ENCODE measurements around the gene TEDC1. TPM values are rescaled to one million over a fixed set of nuclear protein-coding genes. Genes with fewer than 3 reads are reported as not detected.

TEDC1 gene
- total RNA-seq, 4 donors from 2014 or later = 7.1 to 12.8 (median 7.6) TPM

DNA sequence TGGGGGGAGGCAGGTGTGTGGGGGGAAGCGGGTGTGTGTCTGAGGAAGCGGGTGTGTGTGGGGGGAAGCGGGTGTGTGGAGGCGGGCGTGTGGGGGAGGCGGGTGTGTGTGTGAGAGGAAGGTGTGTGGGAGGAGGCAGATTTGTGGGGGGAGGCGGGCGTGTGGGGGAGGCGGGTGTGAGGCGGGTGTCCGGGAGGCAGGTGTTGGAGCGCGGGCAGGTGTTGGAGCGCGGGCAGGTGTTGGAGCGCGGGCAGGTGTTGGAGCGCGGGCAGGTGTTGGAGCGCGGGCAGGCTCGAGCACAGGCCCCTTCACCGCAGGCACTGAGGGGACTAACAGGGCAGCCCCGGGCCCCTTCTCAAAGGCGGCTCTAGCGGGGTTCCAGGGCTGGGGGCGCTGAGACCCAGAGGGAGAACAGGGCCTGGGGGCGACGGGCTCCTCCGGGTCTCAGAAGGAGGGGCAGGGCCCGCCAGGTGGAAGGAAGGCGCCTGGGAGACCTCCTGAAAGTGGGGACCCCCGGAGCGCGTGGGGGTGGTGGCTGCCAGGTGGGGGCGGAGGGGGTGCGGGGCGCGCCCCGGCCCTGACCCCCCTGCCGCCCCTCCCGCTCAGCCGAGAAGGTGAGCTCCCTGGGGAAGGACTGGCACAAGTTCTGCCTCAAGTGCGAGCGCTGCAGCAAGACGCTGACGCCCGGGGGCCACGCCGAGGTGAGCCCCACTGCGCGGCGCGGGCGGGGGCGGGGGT, 13.2 kb upstream of the TEDC1 start:
- 65% methylated on average over 5 to 11 of the region's 56 CpGs for WGBS, 2 donors
- Histone ChIP-seq H3K4me1 (peaks cover 68 to 96% (median 77%) of the 10 kb centered on the region in 3 donors), H3K27me3 (peaks cover 0 to 30% (median 0%) of the 10 kb centered on the region in 4 donors)

GRCh38 chr14:105478398-105479251, 12.4 kb upstream of the TEDC1 start:
- intact Hi-C loops (cut with DNase I) = no loop called here
- WGBS, 2 donors = 80% methylated on average over 3 of the region's 81 CpGs; no CpG with 5 or more reads in 1 of the 2 donors
- Histone ChIP-seq H3K36me3 (peaks cover 0 to 19% (median 0%) of the 10 kb centered on the region in 3 donors), H3K27ac (peak overlapping the region in 2 of 4 donors; percentile 17 to 21), H3K9me3 (no peaks in the 10 kb centered on the region), H3K4me1 (peaks cover 68 to 96% (median 77%) of the 10 kb centered on the region in 3 donors), H3K4me3 (no peak overlapping the region), H3K27me3 (peaks cover 0 to 30% (median 0%) of the 10 kb centered on the region in 4 donors)
- no peak for TF ChIP-seq CTCF (IDR thresholded peaks at IDR 0.05)
- no peak for TF ChIP-seq POLR2A (IDR thresholded peaks at IDR 0.05)
- DNase-seq = no peak

More for the DNA sequence above, 13.2 kb upstream of the TEDC1 start:
- Histone ChIP-seq H3K9me3 (no peaks in the 10 kb centered on the region), H3K27ac (peak overlapping the region in 2 of 4 donors; percentile 90 to 95), H3K36me3 (peaks cover 0 to 19% (median 0%) of the 10 kb centered on the region in 3 donors), H3K4me3 (peak overlapping the region in 1 of 4 donors; percentile 79)
- TF ChIP-seq CTCF (IDR thresholded peaks at IDR 0.05) (no peak), POLR2A (IDR thresholded peaks at IDR 0.05) (no peak)
- DNase-seq = peak; percentile 35
- intact Hi-C loops (cut with DNase I) = no loop called here

- DNase-seq = no peak
- no peak overlapping the region for H3K4me3 ChIP-seq
- H3K36me3 ChIP-seq = peaks cover 0 to 19% (median 0%) of the 10 kb centered on the region in 3 donors
- H3K27ac ChIP-seq = peak overlapping the region in 3 of 4 donors; percentile 90 to 99 (median 96)
- no peak for TF ChIP-seq CTCF (IDR thresholded peaks at IDR 0.05)
- TF ChIP-seq POLR2A (IDR thresholded peaks at IDR 0.05) = no peak
- no peaks in the 10 kb centered on the region for H3K9me3 ChIP-seq
- H3K27me3 ChIP-seq = peaks cover 0 to 29% (median 0%) of the 10 kb centered on the region in 4 donors
- intact Hi-C loops (cut with DNase I) = loop anchor here (10.0 kb wide), 1 partner anchor 105 kb away; no protein-coding TSS in a partner anchor
- WGBS, 2 donors = 62 to 66% methylated on average over 22 to 24 of the region's 34 CpGs
- peaks cover 73 to 98% (median 79%) of the 10 kb centered on the region in 3 donors for H3K4me1 ChIP-seq
Observed at GRCh38 chr14:105479431-105480158, 11.5 kb upstream of the TEDC1 start.

DNA sequence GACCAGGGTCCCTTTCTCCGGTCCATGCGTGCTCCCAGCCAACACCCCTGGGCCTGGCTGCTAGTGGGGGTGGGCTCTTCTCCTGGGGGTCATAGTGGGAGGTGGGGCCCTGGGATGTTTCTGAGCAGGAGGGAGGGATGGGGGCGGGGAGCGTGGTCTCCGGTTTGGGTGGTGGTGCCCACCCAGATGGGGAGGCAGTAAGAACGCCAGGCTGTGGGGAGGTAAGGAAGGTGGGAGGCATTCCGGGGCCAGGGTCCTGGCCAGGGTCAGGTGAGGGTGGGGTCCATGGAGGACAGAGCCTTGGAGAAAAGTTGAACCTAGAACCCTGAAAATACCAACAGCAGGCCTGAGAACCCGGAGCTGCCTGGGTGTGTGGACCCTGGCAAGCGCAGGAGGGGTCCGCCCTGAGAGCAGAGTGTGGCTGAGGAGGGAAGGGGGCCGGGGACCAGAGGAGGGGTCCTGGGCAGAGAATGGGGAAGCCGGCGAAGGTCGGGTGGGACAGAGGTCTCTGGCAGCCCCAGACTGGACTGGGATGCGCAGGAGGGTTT, 10.8 kb upstream of the TEDC1 start:
- Histone ChIP-seq H3K9me3 (no peaks in the 10 kb centered on the region), H3K4me1 (peaks cover 77 to 99% (median 83%) of the 10 kb centered on the region in 3 donors), H3K4me3 (no peak overlapping the region), H3K27me3 (peaks cover 0 to 23% (median 0%) of the 10 kb centered on the region in 4 donors), H3K27ac (peak overlapping the region; percentile 88 to 99 (median 93)), H3K36me3 (peaks cover 0 to 19% (median 0%) of the 10 kb centered on the region in 3 donors)
- 54 to 65% methylated on average over 5 to 7 of the region's 15 CpGs for WGBS, 2 donors
- TF ChIP-seq CTCF (IDR thresholded peaks at IDR 0.05) (no peak), POLR2A (IDR thresholded peaks at IDR 0.05) (no peak)
- intact Hi-C loops (cut with DNase I) = loop anchor here (10.0 kb wide), 1 partner anchor 105 kb away; no protein-coding TSS in a partner anchor
- DNase-seq = no peak
